ENCODE results near the gene KCNB1.

The KCNB1 gene

GRCh38 chr20:49361862-49362660, 120.4 kb downstream of the KCNB1 start:
- Histone ChIP-seq H3K27me3 (ENCODE audit: low read depth) (no peaks in the 10 kb centered on the region; the same call in 1 of the 2 replicates), H3K36me3 (replicated peaks) (no peaks in the 10 kb centered on the region), H3K4me3 (no peak overlapping the region), H3K9me3 (no peaks in the 10 kb centered on the region), H3K4me1 (no peaks in the 10 kb centered on the region)
- no peak for DNase-seq (ENCODE audit: low spot score in 2 of 2)
- in situ Hi-C loops (cut with MboI; ENCODE audit: low sequenced_read_pairs): no loop called here

DNA sequence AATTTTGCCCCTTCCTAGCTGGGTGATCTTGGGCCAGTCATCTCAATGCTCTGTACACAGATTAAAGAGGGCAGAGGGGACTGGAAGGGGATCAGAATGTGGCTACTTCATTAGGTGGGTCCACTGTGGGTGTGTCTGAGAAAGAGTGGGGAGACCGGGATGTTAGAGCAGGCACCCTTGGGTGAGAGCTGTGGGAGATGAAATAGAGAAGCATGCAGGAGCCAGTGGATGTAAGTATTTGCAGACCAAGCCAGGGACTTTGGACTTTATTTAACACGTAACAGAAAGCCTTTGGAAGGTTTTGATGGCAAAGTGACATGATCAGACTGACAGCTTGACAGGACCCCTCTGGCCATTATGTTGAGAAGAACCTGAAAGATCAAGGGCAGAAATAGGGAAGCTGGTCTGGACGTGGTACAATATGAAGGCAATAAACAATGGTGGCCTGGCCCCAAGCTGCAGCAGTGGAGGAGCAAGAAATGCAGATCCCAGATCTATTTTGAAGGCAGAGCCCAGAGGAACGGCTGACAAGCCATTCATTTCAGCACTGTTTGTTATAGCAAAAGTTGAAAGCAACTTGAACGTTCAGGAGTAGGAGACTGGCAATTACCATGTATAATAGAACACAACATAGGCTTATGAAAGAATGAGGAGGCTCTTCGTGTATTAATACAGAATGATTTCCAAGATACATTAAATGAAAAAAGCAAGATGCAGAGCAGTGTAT, 122.1 kb downstream of the KCNB1 start:
- no peaks in the 10 kb centered on the region for H3K36me3 ChIP-seq (replicated peaks)
- H3K27me3 ChIP-seq (ENCODE audit: low read depth): no peaks in the 10 kb centered on the region; the same call in 1 of the 2 replicates
- H3K4me1 ChIP-seq: no peaks in the 10 kb centered on the region
- no peak overlapping the region for H3K4me3 ChIP-seq
- in situ Hi-C loops (cut with MboI; ENCODE audit: low sequenced_read_pairs): no loop called here
- DNase-seq (ENCODE audit: low spot score in 2 of 2): no peak
- H3K9me3 ChIP-seq: no peaks in the 10 kb centered on the region

DNA sequence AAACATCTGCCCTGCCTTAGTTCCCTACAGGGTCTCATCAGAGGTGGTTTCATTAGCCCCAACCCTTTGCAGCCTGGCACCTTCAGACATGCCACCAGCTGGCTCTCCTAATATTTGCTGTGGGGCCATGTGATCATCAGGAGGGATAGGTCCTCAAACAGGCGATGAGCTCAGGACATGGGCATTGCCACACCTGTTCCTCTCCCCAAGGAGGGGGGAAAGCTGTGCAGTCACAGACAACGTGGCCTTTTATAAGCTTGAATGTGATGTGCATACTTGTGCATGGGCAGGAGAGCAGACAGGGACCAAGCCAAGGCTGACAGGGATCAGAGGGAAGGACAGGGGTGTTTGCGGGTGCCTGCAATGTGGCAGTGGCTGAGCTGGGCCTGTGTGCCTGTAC, 125.8 kb downstream of the KCNB1 start:
- no peak for DNase-seq (ENCODE audit: low spot score in 2 of 2)
- H3K27me3 ChIP-seq (ENCODE audit: low read depth): no peaks in the 10 kb centered on the region; the same call in 1 of the 2 replicates
- H3K4me1 ChIP-seq: no peaks in the 10 kb centered on the region
- no peaks in the 10 kb centered on the region for H3K36me3 ChIP-seq (replicated peaks)
- in situ Hi-C loops (cut with MboI; ENCODE audit: low sequenced_read_pairs): no loop called here
- no peak overlapping the region for H3K4me3 ChIP-seq
- no peaks in the 10 kb centered on the region for H3K9me3 ChIP-seq

DNA sequence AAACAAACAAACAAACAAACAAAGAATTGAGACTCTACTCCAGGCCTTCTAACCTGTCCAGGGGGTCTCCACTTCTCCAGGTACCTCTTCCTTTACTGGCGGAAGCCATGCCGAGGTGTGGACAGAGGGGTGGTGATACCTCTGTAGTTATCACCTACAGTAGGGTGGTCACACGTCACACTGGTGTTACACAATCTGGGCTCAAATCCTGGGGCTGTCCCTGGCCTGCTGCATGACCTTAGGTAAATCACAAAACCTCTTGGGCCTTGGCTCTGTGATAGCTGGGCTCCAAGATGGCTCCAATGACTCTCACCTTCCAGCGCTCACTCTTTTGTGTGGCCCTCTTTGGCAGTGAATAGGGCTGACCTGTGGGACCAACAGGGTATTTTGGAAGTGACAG, 127.8 kb downstream of the KCNB1 start:
- Histone ChIP-seq H3K9me3 (no peaks in the 10 kb centered on the region), H3K27me3 (ENCODE audit: low read depth) (peaks cover 2% of the 10 kb centered on the region; the same call in 1 of the 2 replicates), H3K4me3 (no peak overlapping the region), H3K36me3 (replicated peaks) (no peaks in the 10 kb centered on the region), H3K4me1 (no peaks in the 10 kb centered on the region)
- in situ Hi-C loops (cut with MboI; ENCODE audit: low sequenced_read_pairs): no loop called here
- DNase-seq (ENCODE audit: low spot score in 2 of 2): no peak

GRCh38 chr20:49353348-49353747, 129.1 kb downstream of the KCNB1 start:
- in situ Hi-C loops (cut with MboI; ENCODE audit: low sequenced_read_pairs): no loop called here

GRCh38 chr20:49352751-49353150, 129.7 kb downstream of the KCNB1 start:
- Histone ChIP-seq H3K4me3 (no peak overlapping the region), H3K27me3 (ENCODE audit: low read depth) (peaks cover 2% of the 10 kb centered on the region; the same call in 1 of the 2 replicates), H3K36me3 (replicated peaks) (no peaks in the 10 kb centered on the region), H3K4me1 (no peaks in the 10 kb centered on the region), H3K9me3 (no peaks in the 10 kb centered on the region)
- no peak for DNase-seq (ENCODE audit: low spot score in 2 of 2)
- in situ Hi-C loops (cut with MboI; ENCODE audit: low sequenced_read_pairs): no loop called here

More at GRCh38 chr20:49353348-49353747, 129.1 kb downstream of the KCNB1 start:
- Histone ChIP-seq H3K9me3 (no peaks in the 10 kb centered on the region), H3K27me3 (ENCODE audit: low read depth) (peaks cover 2% of the 10 kb centered on the region; the same call in 1 of the 2 replicates), H3K36me3 (replicated peaks) (no peaks in the 10 kb centered on the region), H3K4me1 (no peaks in the 10 kb centered on the region), H3K4me3 (no peak overlapping the region)
- DNase-seq (ENCODE audit: low spot score in 2 of 2): no peak

- no peaks in the 10 kb centered on the region for H3K36me3 ChIP-seq (replicated peaks)
- peaks cover 2% of the 10 kb centered on the region; the same call in 1 of the 2 replicates for H3K27me3 ChIP-seq (ENCODE audit: low read depth)
- no peaks in the 10 kb centered on the region for H3K4me1 ChIP-seq
- in situ Hi-C loops (cut with MboI; ENCODE audit: low sequenced_read_pairs): no loop called here
- no peaks in the 10 kb centered on the region for H3K9me3 ChIP-seq
- H3K4me3 ChIP-seq: no peak overlapping the region
- DNase-seq (ENCODE audit: low spot score in 2 of 2): no peak
These were observed 130.7 kb downstream of the KCNB1 start for GRCh38 chr20:49351775-49352174.

GRCh38 chr20:49349694-49350252, 132.7 kb downstream of the KCNB1 start:
- Histone ChIP-seq H3K4me3 (no peak overlapping the region), H3K4me1 (no peaks in the 10 kb centered on the region), H3K27me3 (ENCODE audit: low read depth) (peaks cover 3% of the 10 kb centered on the region), H3K9me3 (no peaks in the 10 kb centered on the region), H3K36me3 (replicated peaks) (no peaks in the 10 kb centered on the region)
- DNase-seq (ENCODE audit: low spot score in 2 of 2): no peak
- in situ Hi-C loops (cut with MboI; ENCODE audit: low sequenced_read_pairs): no loop called here

DNA sequence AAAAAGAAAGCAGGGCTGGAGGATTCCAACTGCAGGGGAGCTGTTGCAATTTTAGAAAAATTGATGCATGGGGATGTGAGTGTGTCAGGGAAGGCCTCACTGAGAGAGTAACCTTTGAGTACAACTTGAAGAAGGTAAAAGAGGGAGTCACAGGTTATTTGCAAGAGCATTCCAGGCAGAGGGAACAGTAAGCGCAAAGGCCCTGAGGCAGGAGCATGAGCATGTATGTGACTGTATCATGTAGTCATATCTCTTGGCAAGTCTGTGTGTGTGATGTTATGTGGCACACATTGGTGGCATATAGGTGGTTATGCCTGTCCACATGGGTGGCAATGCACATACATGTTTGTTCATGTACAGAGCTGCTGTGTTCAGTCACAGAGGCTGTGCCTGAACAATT, 133.4 kb downstream of the KCNB1 start:
- in situ Hi-C loops (cut with MboI; ENCODE audit: low sequenced_read_pairs): no loop called here
- H3K36me3 ChIP-seq (replicated peaks): no peaks in the 10 kb centered on the region
- H3K4me1 ChIP-seq: no peaks in the 10 kb centered on the region
- no peak overlapping the region for H3K4me3 ChIP-seq
- DNase-seq (ENCODE audit: low spot score in 2 of 2): no peak
- H3K27me3 ChIP-seq (ENCODE audit: low read depth): peaks cover 10% of the 10 kb centered on the region
- no peaks in the 10 kb centered on the region for H3K9me3 ChIP-seq

DNA sequence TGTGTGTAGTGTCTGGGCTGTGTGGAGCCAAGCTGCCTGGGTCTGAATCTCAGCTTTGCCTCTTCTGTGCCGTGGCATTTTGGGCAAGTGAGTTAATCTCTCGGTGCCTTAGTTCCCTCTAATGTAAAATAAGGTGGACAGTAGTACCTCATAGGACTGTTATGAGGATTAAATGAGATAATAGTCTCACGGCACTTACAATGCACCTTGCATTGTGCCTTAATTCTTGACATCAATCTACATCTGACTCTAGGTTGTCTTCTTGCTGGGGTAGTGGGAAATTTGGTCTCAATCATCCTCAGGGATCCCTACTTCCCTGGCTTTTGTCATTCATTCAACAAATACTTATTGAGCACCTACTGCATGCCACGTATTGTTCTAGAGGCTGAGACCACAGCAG, 133.9 kb downstream of the KCNB1 start:
- Histone ChIP-seq H3K27me3 (ENCODE audit: low read depth) (peaks cover 14% of the 10 kb centered on the region), H3K4me3 (no peak overlapping the region), H3K4me1 (no peaks in the 10 kb centered on the region), H3K36me3 (replicated peaks) (no peaks in the 10 kb centered on the region), H3K9me3 (no peaks in the 10 kb centered on the region)
- in situ Hi-C loops (cut with MboI; ENCODE audit: low sequenced_read_pairs): no loop called here
- no peak for DNase-seq (ENCODE audit: low spot score in 2 of 2)

DNA sequence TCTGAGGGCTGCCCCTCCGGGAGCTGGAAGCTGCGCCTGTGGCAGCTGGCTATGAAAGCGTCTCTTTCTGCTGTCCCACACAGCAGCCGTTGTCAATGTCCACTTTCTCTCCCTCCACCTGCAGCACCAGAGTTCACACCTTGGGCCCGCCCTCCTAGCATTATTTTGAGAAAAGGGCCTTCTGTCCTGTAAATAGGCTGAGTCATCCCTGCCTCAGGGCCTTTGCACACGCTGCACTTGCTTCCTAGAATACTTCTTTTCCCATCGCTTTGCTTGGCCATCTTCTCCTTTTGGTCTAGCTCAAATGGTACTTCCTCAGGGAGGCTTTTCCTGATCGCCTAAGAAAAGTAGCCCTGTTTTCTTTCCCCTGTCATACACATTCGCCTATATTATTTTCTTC, 135.3 kb downstream of the KCNB1 start:
- Histone ChIP-seq H3K27me3 (ENCODE audit: low read depth) (peaks cover 23% of the 10 kb centered on the region), H3K4me3 (no peak overlapping the region), H3K9me3 (no peaks in the 10 kb centered on the region), H3K36me3 (replicated peaks) (no peaks in the 10 kb centered on the region), H3K4me1 (no peaks in the 10 kb centered on the region)
- no peak for DNase-seq (ENCODE audit: low spot score in 2 of 2)
- in situ Hi-C loops (cut with MboI; ENCODE audit: low sequenced_read_pairs): no loop called here

DNA sequence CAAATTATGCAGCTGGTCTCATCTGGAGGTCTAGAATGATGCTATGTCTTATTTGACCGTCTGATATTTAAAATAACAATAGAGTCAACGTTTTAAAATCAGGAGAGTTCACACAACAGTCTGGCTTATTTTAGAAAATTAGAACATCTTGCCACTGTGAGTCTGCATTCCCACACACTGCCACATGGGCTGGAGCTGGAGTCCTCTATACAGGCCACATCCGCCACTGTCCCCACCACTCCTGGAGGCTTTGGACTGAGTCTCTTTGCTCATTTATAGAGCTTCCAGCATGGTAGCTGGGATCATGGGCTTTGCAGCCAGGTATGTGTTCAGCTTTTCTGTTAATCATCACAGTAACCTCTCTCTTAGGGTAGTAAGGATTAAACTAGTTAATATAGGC, 135.8 kb downstream of the KCNB1 start:
- in situ Hi-C loops (cut with MboI; ENCODE audit: low sequenced_read_pairs): no loop called here
- no peak overlapping the region for H3K4me3 ChIP-seq
- H3K27me3 ChIP-seq (ENCODE audit: low read depth): peaks cover 23% of the 10 kb centered on the region
- no peaks in the 10 kb centered on the region for H3K4me1 ChIP-seq
- no peak for DNase-seq (ENCODE audit: low spot score in 2 of 2)
- no peaks in the 10 kb centered on the region for H3K9me3 ChIP-seq
- no peaks in the 10 kb centered on the region for H3K36me3 ChIP-seq (replicated peaks)

DNA sequence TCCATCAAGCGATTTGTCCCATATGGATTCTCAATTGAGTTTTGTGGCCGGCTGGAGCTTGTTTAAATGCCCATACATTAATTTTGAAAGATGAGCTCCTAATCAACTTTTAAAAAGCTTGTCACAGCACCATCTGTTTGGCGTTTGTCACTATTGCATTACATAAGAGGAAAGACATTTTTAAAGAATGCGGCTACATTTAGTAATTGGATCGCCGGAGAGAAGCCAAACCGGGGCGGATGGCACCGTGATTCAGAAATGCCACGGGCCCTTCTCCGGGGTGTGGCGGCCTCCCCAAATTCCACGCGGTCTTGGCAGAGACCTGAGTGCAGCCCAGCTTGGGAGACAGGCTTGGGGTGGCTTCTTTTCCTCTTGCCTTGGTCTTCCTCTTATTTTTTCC, 136.9 kb downstream of the KCNB1 start:
- no peak overlapping the region for H3K4me3 ChIP-seq
- no peak for DNase-seq (ENCODE audit: low spot score in 2 of 2)
- peaks cover 23% of the 10 kb centered on the region for H3K27me3 ChIP-seq (ENCODE audit: low read depth)
- no peaks in the 10 kb centered on the region for H3K9me3 ChIP-seq
- no peaks in the 10 kb centered on the region for H3K36me3 ChIP-seq (replicated peaks)
- in situ Hi-C loops (cut with MboI; ENCODE audit: low sequenced_read_pairs): no loop called here
- no peaks in the 10 kb centered on the region for H3K4me1 ChIP-seq

DNA sequence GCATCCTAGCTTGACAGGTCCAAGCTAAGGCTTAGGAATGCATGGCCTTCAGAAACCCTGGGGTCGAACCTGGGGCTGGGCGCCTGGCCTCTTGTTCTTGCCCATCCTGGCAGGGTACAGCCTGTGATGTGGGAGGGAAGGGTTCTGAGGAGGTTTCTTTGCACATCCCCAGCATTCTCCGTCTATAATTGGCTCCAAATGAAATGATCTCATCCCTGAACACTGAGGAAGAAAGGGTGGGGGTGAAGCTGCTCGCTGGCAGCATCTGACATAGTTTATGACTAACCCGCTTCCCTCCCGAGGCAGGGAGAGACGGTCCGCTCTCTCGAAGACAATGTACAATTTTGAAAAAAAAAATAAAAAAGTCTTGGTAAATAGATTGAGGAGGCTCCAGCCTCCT, 137.5 kb downstream of the KCNB1 start:
- in situ Hi-C loops (cut with MboI; ENCODE audit: low sequenced_read_pairs): no loop called here
- Histone ChIP-seq H3K27me3 (ENCODE audit: low read depth) (peaks cover 21% of the 10 kb centered on the region), H3K4me3 (no peak overlapping the region), H3K9me3 (no peaks in the 10 kb centered on the region), H3K4me1 (no peaks in the 10 kb centered on the region), H3K36me3 (replicated peaks) (no peaks in the 10 kb centered on the region)
- DNase-seq (ENCODE audit: low spot score in 2 of 2): no peak

Measured in HAP-1 (cell line).